Right atrium auricular region (tissue), 2 donors: ENCODE results near the gene PHKB. TPM values are rescaled to one million over a fixed set of nuclear protein-coding genes. Genes with fewer than 3 reads are reported as not detected.

ENCODE experiments used
- DNase-seq: peaks from one replicate; pipeline ENCODE4 v3.0.0-alpha.2; 2019; ENCODE audit warnings: low spot score
- H3K27ac ChIP-seq, 2 donors: fragments of 200-600 bp; sonication (generic); 1 replicate in 1 of 2; 2 replicates in 1 of 2; pipeline ENCODE4 v1.5.1; 2016 to 2019
- H3K27me3 ChIP-seq, 2 donors: fragments of 200-600 bp; sonication (generic); one replicate each; pipeline versions ENCODE4 v1.5.1 to v1.6.0; 2017 to 2019
- H3K36me3 ChIP-seq: fragments of 200-600 bp; sonication (generic); one replicate; pipeline ENCODE4 v1.5.1; 2016
- H3K4me1 ChIP-seq, 2 donors: fragments of 200-600 bp; sonication (generic); one replicate each; pipeline versions ENCODE4 v1.5.1 to v1.6.0; 2017 to 2019
- H3K4me3 ChIP-seq, 2 donors: fragments of 200-600 bp; sonication (generic); 1 replicate in 1 of 2; 2 replicates in 1 of 2; pipeline ENCODE4 v1.5.1; 2017 to 2019; ENCODE audit warnings: mild to moderate bottlenecking in 1 of 2, moderate library complexity in 1 of 2
- H3K9me3 ChIP-seq, 2 donors: fragments of 200-600 bp; sonication (generic); one replicate each; pipeline ENCODE4 v1.5.1; 2019
- CTCF ChIP-seq, 2 donors: fragments of 200-600 bp; sonication (generic); IDR thresholded peaks; one replicate each; pipeline ENCODE4 v1.5.1; 2019; ENCODE audit warnings: antibody characterized with exemption in 2 of 2
- total RNA-seq, 2 donors: library from RNA; depleted of rRNA; stranded (reverse); fragments of >200 nt; gene quantifications; one replicate each; pipeline ENCODE4 v1.1.0, GENCODE V29; 2016

Gene PHKB
- total RNA-seq, 2 donors from 2014 or later: 43.4 to 43.7 TPM

- Histone ChIP-seq H3K4me3 (no peak overlapping the region), H3K4me1 (no peaks in the 10 kb centered on the region), H3K27me3 (no peaks in the 10 kb centered on the region), H3K9me3 (no peaks in the 10 kb centered on the region), H3K27ac (no peak overlapping the region), H3K36me3 (no peaks in the 10 kb centered on the region)
- no peak for DNase-seq
- TF ChIP-seq CTCF (IDR thresholded peaks at IDR 0.05): no peak
These were observed 260.0 kb downstream of the PHKB start for GRCh38 chr16:47721006-47721637.

- Histone ChIP-seq H3K9me3 (no peaks in the 10 kb centered on the region), H3K4me1 (no peaks in the 10 kb centered on the region), H3K27ac (no peak overlapping the region), H3K27me3 (no peaks in the 10 kb centered on the region), H3K36me3 (no peaks in the 10 kb centered on the region), H3K4me3 (no peak overlapping the region)
- no peak for DNase-seq
- no peak for TF ChIP-seq CTCF (IDR thresholded peaks at IDR 0.05)
These were observed 260.9 kb downstream of the PHKB start for GRCh38 chr16:47722046-47722445.

- no peaks in the 10 kb centered on the region for H3K36me3 ChIP-seq
These were observed 263.1 kb downstream of the PHKB start for GRCh38 chr16:47724115-47724785.

GRCh38 chr16:47725188-47725695 is 264.1 kb downstream of the PHKB start:
- no peak for DNase-seq
- Histone ChIP-seq H3K9me3 (no peaks in the 10 kb centered on the region), H3K27ac (no peak overlapping the region), H3K36me3 (no peaks in the 10 kb centered on the region), H3K4me3 (no peak overlapping the region), H3K4me1 (no peaks in the 10 kb centered on the region), H3K27me3 (no peaks in the 10 kb centered on the region)
- TF ChIP-seq CTCF (IDR thresholded peaks at IDR 0.05): no peak

More at GRCh38 chr16:47724115-47724785, 263.1 kb downstream of the PHKB start:
- TF ChIP-seq CTCF (IDR thresholded peaks at IDR 0.05): no peak
- Histone ChIP-seq H3K9me3 (no peaks in the 10 kb centered on the region), H3K4me3 (no peak overlapping the region), H3K4me1 (no peaks in the 10 kb centered on the region), H3K27ac (no peak overlapping the region), H3K27me3 (no peaks in the 10 kb centered on the region)
- DNase-seq: no peak

- no peaks in the 10 kb centered on the region for H3K27me3 ChIP-seq
- no peak overlapping the region for H3K27ac ChIP-seq
- no peaks in the 10 kb centered on the region for H3K9me3 ChIP-seq
- DNase-seq: no peak
- no peaks in the 10 kb centered on the region for H3K36me3 ChIP-seq
- TF ChIP-seq CTCF (IDR thresholded peaks at IDR 0.05): no peak
- H3K4me3 ChIP-seq: no peak overlapping the region
- H3K4me1 ChIP-seq: no peaks in the 10 kb centered on the region
These were observed 265.0 kb downstream of the PHKB start for GRCh38 chr16:47726031-47726675.
